ENCODE results near the gene PCDHAC1. TPM values are rescaled to one million over a fixed set of nuclear protein-coding genes. Genes with fewer than 3 reads are reported as not detected.

Gene PCDHAC1
- total RNA-seq, 2 experiments from 2014 or later: not detected

DNA sequence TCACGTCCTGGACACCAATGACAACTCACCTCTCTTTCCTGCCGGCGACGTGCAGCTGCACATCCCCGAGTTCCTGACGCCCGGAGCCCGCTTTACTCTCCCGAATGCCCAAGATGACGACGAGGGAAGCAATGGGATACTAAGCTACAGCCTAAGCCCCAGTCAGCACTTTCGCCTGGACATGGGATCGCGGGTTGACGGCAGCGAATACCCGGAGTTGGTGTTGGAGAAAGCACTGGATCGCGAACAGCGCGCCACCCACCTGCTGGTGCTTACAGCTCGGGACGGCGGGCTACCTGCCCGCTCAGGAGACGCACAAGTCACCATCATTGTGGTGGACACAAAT lies 1.1 kb downstream of the PCDHAC1 start:
- Mint-ChIP-seq H3K4me3 (no peak overlapping the region), H3K27ac (no peak overlapping the region), H3K27me3 (peaks cover 46% of the 10 kb centered on the region), H3K9me3 (no peaks in the 10 kb centered on the region), H3K36me3 (no peaks in the 10 kb centered on the region), H3K4me1 (ENCODE audit: low read depth) (peaks cover 6% of the 10 kb centered on the region)
- DNase-seq: no peak
- POLR2A ChIA-PET: no interaction called here
- intact Hi-C loops (cut with micrococcal nuclease): loop anchor here (5.0 kb wide), 1 partner anchor 115 kb away; no protein-coding TSS in a partner anchor
- CTCF ChIA-PET: interaction anchor here (0.7 to 1.2 kb wide), 2 partner anchors 33 to 86 kb away, joined by 3 read pairs; partner anchors contain the start of gene PCDHA8

DNA sequence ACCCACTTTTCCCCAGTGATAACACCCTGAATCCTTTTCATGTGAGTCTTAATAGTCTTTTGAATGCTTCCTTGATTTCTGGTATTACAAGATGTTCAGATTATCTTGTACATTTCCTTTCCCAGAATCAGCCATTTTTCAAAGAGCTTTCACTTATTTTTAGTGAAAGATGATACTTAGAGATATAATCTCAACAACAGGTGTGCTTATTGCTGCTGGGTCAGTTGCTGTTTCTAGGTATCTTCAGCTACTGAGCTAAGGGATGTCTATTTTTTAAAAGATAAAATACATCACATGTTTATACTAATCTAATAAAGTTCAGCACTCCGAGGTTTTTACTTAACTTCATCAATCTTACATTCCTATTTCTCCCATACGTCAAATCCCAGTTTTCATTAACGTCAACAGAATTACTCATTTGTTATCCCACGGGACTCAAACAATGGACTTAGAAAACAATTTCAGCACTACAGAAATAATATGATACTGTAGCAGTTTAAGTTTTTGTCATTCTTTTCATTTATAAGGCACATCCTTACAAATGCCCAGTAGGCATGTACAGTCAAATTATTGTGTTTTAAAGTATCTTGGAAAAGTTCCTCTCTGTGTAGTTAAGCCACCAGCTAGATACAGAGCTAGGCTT lies 9.0 kb downstream of the PCDHAC1 start:
- H3K4me1 Mint-ChIP-seq (ENCODE audit: low read depth): no peaks in the 10 kb centered on the region
- no peak overlapping the region for H3K4me3 Mint-ChIP-seq
- POLR2A ChIA-PET: no interaction called here
- no peaks in the 10 kb centered on the region for H3K9me3 Mint-ChIP-seq
- H3K27me3 Mint-ChIP-seq: no peaks in the 10 kb centered on the region
- DNase-seq: no peak
- H3K36me3 Mint-ChIP-seq: no peaks in the 10 kb centered on the region
- H3K27ac Mint-ChIP-seq: no peak overlapping the region
- CTCF ChIA-PET: no interaction called here
- intact Hi-C loops (cut with micrococcal nuclease): no loop called here

DNA sequence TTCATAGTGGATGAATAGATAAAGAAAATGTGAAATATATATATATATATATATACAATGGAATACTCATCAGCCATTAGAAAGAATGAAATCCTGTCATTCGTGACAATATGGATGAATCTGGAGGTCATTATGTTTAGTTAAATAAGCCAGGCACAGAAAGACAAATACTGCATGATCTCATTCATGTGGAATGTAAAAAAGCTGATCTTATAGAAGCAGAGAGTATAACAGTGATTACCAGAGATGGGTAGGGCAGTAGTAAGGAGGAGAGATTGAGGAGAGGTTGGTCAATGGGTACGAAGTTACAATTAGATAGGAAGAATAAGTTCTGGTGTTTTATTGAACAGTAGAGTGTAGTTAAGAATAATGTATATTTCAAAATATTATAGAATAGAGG lies 20.5 kb downstream of the PCDHAC1 start:
- intact Hi-C loops (cut with micrococcal nuclease): no loop called here
- Mint-ChIP-seq H3K4me1 (ENCODE audit: low read depth) (no peaks in the 10 kb centered on the region), H3K27ac (no peak overlapping the region), H3K4me3 (no peak overlapping the region), H3K9me3 (peaks cover 18% of the 10 kb centered on the region), H3K27me3 (peaks cover 1% of the 10 kb centered on the region), H3K36me3 (no peaks in the 10 kb centered on the region)
- DNase-seq: no peak
- ChIA-PET CTCF (no interaction called here), POLR2A (no interaction called here)

DNA sequence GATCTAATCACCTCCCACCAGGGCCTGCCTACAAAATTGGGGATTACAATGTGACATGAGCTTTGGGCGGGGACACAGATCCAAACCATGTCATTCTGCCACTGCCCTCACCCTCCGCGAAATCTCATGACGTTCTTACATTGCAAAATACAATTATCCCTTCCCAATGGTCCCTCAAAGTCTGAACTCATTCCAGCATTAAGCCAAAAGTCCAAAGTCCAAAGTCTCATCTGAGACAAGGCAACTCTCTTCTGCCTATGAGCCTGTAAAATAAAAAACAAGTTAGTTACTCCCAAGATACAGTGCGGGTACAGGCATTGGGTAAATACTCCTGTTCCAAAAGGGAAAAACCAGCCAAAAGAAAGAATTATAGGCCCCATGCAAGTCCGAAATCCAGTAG lies 25.5 kb downstream of the PCDHAC1 start:
- ChIA-PET CTCF (no interaction called here), POLR2A (no interaction called here)
- H3K9me3 Mint-ChIP-seq: no peaks in the 10 kb centered on the region
- peaks cover 5% of the 10 kb centered on the region for H3K27me3 Mint-ChIP-seq
- intact Hi-C loops (cut with micrococcal nuclease): no loop called here
- no peak overlapping the region for H3K27ac Mint-ChIP-seq
- no peaks in the 10 kb centered on the region for H3K4me1 Mint-ChIP-seq (ENCODE audit: low read depth)
- no peak overlapping the region for H3K4me3 Mint-ChIP-seq
- no peaks in the 10 kb centered on the region for H3K36me3 Mint-ChIP-seq
- no peak for DNase-seq

DNA sequence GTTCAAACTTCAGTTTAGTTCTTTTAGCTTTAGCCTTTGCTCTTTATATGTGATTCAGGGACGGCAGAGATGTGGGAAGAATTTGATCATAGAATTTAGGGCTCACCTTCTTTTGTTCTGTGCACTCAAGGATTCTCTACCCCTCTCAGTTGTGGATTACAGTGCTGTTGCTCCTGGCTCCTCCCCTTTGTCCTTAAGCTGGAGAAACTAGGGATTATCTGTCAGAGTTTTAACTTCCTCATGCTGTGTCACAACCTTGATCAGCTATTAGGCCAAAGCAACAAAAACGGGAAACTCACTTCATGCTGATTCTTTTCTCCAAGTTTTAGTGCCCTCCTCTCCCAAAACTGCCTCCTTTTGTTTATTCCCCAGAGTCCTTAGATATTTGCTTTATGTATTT lies 27.1 kb downstream of the PCDHAC1 start:
- Mint-ChIP-seq H3K4me1 (ENCODE audit: low read depth) (no peaks in the 10 kb centered on the region), H3K36me3 (no peaks in the 10 kb centered on the region), H3K27ac (no peak overlapping the region), H3K9me3 (no peaks in the 10 kb centered on the region), H3K27me3 (peaks cover 5% of the 10 kb centered on the region), H3K4me3 (no peak overlapping the region)
- ChIA-PET POLR2A (no interaction called here), CTCF (no interaction called here)
- no peak for DNase-seq
- intact Hi-C loops (cut with micrococcal nuclease): no loop called here

DNA sequence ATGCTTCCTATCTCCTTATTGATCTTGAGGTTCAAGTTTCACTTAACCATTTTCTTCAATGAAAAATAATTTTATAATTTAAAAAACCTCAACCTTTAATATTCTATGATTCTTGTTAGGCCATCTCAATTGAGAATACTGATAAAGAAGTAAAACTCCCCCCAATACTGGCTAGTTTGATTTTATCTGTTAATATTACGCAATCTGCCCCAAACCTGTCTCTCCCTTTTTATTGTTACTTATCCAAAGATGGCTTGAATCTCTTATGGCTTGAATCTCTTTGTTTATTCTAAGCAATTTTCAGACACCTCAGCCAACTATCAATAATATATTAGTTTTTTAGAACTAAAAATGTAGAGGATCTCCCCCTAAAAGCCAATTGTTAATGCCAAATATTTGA lies 36.1 kb downstream of the PCDHAC1 start:
- intact Hi-C loops (cut with micrococcal nuclease): no loop called here
- no peak for DNase-seq
- no peak overlapping the region for H3K4me3 Mint-ChIP-seq
- H3K9me3 Mint-ChIP-seq: no peaks in the 10 kb centered on the region
- CTCF ChIA-PET: no interaction called here
- H3K27me3 Mint-ChIP-seq: peaks cover 23% of the 10 kb centered on the region
- POLR2A ChIA-PET: no interaction called here
- no peak overlapping the region for H3K27ac Mint-ChIP-seq
- H3K4me1 Mint-ChIP-seq (ENCODE audit: low read depth): no peaks in the 10 kb centered on the region
- H3K36me3 Mint-ChIP-seq: no peaks in the 10 kb centered on the region

DNA sequence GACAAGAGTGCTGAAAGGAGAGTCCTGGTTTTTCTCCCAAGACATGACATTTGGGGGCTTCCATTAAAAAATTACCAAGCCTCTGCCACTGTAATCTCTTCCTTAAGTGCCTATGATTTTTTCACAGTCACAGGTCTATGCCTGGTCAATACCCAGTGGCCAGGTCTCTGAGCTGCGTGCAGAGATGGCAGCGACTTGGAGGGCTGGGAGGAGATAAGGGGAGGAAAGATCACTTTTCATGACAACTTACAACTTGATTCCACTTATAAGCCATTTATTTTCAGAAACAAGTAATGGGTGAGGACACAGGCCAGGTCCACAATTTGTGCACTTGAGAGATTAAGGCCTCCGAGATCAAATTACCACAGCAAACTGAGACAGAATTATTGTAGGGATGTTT lies 38.3 kb downstream of the PCDHAC1 start:
- intact Hi-C loops (cut with micrococcal nuclease): no loop called here
- Mint-ChIP-seq H3K36me3 (no peaks in the 10 kb centered on the region), H3K4me3 (no peak overlapping the region), H3K27ac (no peak overlapping the region), H3K4me1 (ENCODE audit: low read depth) (no peaks in the 10 kb centered on the region), H3K9me3 (no peaks in the 10 kb centered on the region), H3K27me3 (peaks cover 32% of the 10 kb centered on the region)
- CTCF ChIA-PET: no interaction called here
- POLR2A ChIA-PET: no interaction called here
- DNase-seq: no peak

DNA sequence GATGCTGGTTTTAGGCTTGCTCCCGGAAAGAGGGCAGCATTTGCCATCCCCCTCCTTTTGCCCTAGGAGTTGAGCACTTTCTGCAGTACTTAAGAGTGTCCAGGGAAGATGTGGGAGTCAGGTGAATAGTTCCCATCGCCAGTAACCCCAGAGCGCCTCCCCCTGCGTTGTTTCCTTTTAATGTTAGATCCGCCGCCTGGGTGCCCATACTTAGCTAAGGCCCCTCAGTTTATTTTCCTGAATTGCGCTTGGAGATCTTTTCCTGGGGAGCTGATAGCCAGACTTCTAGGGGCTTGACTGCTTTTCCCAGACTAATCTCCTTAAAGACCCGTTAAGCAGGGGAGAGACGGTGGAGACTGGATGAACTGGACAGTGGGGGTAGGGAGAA lies 39.8 kb downstream of the PCDHAC1 start:
- H3K4me1 Mint-ChIP-seq (ENCODE audit: low read depth): no peaks in the 10 kb centered on the region
- no peak overlapping the region for H3K4me3 Mint-ChIP-seq
- ChIA-PET CTCF (no interaction called here), POLR2A (no interaction called here)
- no peaks in the 10 kb centered on the region for H3K36me3 Mint-ChIP-seq
- DNase-seq: no peak
- H3K9me3 Mint-ChIP-seq: no peaks in the 10 kb centered on the region
- no peak overlapping the region for H3K27ac Mint-ChIP-seq
- intact Hi-C loops (cut with micrococcal nuclease): no loop called here
- H3K27me3 Mint-ChIP-seq: peaks cover 29% of the 10 kb centered on the region

DNA sequence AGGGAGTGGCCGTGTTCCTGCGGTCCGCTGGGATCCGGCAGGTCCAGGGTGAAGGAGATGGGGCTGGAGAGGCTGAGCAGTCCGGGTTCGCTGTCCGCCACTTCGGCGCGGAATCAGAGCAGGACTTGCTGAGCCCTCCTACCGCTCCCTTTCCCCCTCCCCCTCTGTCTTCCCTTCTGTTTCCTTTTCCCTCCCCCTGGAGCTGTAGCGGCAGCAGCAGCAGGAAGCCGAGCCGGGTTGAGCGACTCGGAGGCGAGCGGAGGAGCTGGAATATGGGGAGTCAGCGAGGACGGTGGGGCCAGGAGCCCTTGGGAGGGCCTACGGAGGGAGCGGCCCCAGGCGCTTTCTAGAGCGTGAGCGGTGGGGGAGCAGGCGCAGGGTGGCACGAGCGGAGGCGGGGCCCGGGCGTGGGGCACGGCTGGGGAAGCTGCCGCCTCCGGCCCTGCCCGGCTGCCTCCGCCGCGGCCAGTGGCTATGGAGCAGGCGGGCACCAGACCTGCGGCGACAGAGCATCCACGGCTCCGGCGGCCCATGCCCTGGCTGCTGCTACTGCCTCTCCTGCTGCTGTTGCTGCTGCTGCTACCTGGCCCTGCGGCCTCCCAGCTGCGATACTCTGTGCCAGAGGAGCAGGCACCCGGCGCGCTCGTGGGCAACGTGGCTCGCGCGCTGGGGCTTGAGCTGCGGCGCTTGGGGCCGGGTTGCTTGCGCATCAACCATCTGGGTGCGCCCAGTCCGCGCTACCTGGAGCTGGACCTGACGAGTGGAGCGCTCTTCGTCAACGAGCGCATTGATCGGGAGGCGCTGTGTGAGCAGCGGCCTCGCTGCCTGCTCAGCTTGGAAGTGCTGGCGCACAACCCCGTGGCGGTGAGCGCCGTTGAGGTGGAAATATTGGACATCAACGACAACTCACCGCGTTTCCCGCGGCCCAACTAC lies 40.5 kb downstream of the PCDHAC1 start, which contains the start of gene PCDHAC2:
TSS of gene PCDHAC2 (plus strand) at position 184 of the 933 bp plus-strand sequence. CDS start at position 475, 291 bp downstream.
- Mint-ChIP-seq H3K27ac (no peak within 1 kb of the TSS), H3K4me3 (no peak within 1 kb of the TSS), H3K9me3 (no peaks in the 10 kb centered on the region), H3K4me1 (ENCODE audit: low read depth) (no peaks in the 10 kb centered on the region), H3K36me3 (no peaks in the 10 kb centered on the region), H3K27me3 (peaks cover 29% of the 10 kb centered on the region)
- DNase-seq: no peak
- intact Hi-C loops (cut with micrococcal nuclease): no loop called here
- POLR2A ChIA-PET: no interaction called here
- CTCF ChIA-PET: interaction anchor here (0.6 kb wide), 1 partner anchor 125 kb away, joined by 3 read pairs; the partner anchor contains the start of gene PCDHA8

DNA sequence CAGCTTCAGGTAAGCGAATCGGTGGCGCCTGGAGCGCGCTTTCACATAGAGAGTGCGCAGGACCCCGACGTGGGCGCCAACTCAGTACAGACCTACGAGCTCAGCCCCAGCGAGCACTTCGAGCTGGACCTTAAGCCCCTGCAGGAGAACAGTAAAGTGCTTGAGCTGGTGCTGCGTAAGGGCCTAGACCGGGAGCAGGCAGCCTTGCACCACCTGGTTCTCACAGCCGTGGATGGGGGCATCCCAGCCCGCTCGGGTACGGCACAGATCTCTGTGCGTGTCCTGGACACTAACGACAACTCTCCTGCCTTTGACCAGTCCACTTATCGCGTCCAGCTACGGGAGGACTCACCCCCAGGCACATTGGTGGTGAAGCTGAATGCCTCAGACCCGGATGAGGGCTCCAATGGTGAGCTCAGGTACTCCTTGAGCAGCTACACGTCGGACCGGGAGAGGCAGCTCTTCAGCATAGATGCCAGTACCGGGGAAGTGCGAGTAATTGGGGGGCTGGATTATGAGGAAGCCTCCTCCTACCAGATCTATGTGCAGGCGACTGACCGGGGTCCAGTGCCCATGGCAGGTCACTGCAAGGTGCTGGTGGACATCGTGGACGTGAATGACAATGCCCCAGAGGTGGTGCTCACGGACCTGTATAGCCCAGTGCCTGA lies 41.3 kb downstream of the PCDHAC1 start:
- Mint-ChIP-seq H3K27ac (no peak overlapping the region), H3K4me3 (no peak overlapping the region), H3K9me3 (no peaks in the 10 kb centered on the region), H3K27me3 (peaks cover 28% of the 10 kb centered on the region), H3K4me1 (ENCODE audit: low read depth) (no peaks in the 10 kb centered on the region), H3K36me3 (no peaks in the 10 kb centered on the region)
- ChIA-PET CTCF (interaction anchor here (0.6 kb wide), 1 partner anchor 126 kb away, joined by 3 read pairs; the partner anchor contains the start of gene PCDHA8), POLR2A (no interaction called here)
- DNase-seq: no peak
- intact Hi-C loops (cut with micrococcal nuclease): no loop called here

DNA sequence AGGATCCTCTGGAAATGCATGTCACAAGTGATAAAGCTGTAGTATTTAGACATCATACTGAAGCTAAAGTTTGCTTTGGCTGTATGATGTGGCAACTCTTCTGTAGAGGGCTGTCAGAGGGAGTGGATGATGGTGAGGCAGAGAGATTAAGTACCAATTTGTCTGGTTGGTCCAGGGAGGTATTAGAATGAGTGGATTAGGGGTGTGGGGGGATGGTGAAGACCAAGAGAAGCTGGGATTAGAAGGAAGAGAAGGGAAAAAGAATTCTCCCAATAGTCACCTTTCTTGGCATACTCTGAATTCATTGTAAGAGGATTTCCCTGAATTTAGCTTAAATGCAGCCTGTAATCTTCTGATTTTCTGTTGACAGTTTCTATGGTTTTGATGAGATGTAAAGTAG lies 43.8 kb downstream of the PCDHAC1 start:
- intact Hi-C loops (cut with micrococcal nuclease): no loop called here

DNA sequence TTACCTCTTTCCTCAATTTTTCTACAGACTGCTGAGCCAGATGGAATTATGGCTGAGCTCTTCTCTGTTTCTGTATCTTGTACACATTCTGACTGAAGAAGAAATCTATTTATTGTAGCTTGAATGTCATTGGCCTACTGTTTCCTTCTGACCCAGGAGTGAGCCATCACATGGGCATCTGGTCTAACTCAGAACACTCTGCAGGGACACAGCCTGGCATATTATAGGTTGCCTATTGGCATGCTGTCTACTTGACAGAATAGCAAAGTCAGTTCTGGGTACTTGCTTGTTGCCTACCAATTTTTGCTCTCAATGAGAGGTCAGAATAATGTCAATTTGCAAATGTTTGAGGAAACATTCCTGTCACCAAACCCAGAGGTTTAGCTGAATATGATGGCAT lies 47.5 kb downstream of the PCDHAC1 start:
- ChIA-PET POLR2A (no interaction called here), CTCF (no interaction called here)
- H3K27ac Mint-ChIP-seq: no peak overlapping the region
- no peaks in the 10 kb centered on the region for H3K4me1 Mint-ChIP-seq (ENCODE audit: low read depth)
- no peak overlapping the region for H3K4me3 Mint-ChIP-seq
- H3K36me3 Mint-ChIP-seq: no peaks in the 10 kb centered on the region
- no peaks in the 10 kb centered on the region for H3K9me3 Mint-ChIP-seq
- no peak for DNase-seq
- intact Hi-C loops (cut with micrococcal nuclease): no loop called here
- peaks cover 3% of the 10 kb centered on the region for H3K27me3 Mint-ChIP-seq

More for the DNA sequence above, 43.8 kb downstream of the PCDHAC1 start:
- Mint-ChIP-seq H3K36me3 (no peaks in the 10 kb centered on the region), H3K27ac (no peak overlapping the region), H3K9me3 (no peaks in the 10 kb centered on the region), H3K27me3 (peaks cover 20% of the 10 kb centered on the region), H3K4me3 (no peak overlapping the region), H3K4me1 (ENCODE audit: low read depth) (no peaks in the 10 kb centered on the region)
- no peak for DNase-seq
- CTCF ChIA-PET: no interaction called here
- POLR2A ChIA-PET: no interaction called here

All from activated CD4-positive, alpha-beta memory T cell treated with anti-CD3 and anti-CD28 coated beads for 36 hours (primary cell).